Adrenal gland (tissue), 5 donors: Measurements from ENCODE around the gene PPM1J.

Experiments
- POLR2A ChIP-seq, 2 donors: fragments of 450-650 bp; IDR thresholded peaks; one replicate each; pipeline ENCODE4 v1.6.1; 2017; ENCODE audit warnings: antibody characterized with exemption in 2 of 2, mild to moderate bottlenecking in 2 of 2, moderate library complexity in 1 of 2
- TF ChIP-seq, protein P1 (sequence below), 6 experiments: fragments of 450-650 bp in 4 of 6; fragments of 200-600 bp in 2 of 6; sonication (generic) in 1 of 6; IDR thresholded peaks; 1 replicate in 5 of 6; 2 replicates in 1 of 6; pipeline versions ENCODE4 v1.5.1 to v1.8.0; 2016 to 2021; ENCODE audit warnings: antibody characterized with exemption in 6 of 6, mild to moderate bottlenecking in 2 of 6, moderate library complexity in 1 of 6
- donor health status: DM: no; HTN: no; CAD: no.

DNA sequence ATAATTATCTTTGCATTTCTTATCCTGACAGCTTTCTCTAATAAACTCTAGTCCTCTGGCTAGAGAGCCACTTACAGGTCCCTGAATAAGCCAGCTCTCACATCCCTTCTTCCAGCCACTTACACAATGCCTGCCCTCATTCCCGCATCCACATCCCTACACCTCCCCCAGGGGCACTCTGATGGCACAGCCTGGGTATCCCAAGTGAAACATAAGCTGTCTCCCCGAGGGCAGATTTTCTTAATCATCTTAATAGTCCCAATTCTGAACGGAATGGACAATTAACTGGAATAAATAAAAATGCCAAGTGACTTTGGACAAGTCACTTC, 13.1 kb downstream of the PPM1J start:
- no peak for TF ChIP-seq POLR2A (IDR thresholded peaks at IDR 0.05)
- TF ChIP-seq, protein P1, sequence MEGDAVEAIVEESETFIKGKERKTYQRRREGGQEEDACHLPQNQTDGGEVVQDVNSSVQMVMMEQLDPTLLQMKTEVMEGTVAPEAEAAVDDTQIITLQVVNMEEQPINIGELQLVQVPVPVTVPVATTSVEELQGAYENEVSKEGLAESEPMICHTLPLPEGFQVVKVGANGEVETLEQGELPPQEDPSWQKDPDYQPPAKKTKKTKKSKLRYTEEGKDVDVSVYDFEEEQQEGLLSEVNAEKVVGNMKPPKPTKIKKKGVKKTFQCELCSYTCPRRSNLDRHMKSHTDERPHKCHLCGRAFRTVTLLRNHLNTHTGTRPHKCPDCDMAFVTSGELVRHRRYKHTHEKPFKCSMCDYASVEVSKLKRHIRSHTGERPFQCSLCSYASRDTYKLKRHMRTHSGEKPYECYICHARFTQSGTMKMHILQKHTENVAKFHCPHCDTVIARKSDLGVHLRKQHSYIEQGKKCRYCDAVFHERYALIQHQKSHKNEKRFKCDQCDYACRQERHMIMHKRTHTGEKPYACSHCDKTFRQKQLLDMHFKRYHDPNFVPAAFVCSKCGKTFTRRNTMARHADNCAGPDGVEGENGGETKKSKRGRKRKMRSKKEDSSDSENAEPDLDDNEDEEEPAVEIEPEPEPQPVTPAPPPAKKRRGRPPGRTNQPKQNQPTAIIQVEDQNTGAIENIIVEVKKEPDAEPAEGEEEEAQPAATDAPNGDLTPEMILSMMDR (IDR thresholded peaks at IDR 0.05): no peak
